GM20431 (cell line): Measurements from ENCODE around the gene ADGRD1.
"Not testable (repeated sequence)": the region's sequence is repeated elsewhere in the genome, so short reads cannot be mapped to it uniquely, and the experiment has no call there.

ENCODE experiments used
- in situ Hi-C: fragments of 300-500 bp; cut with MseI, MboI; formaldehyde crosslinking; loops from one replicate; pipeline ENCODE4 v1.15.0; 2020; ENCODE audit warnings: low sequenced_read_pairs; ENCODE audit not compliant: unreplicated experiment

ADGRD1 gene

DNA sequence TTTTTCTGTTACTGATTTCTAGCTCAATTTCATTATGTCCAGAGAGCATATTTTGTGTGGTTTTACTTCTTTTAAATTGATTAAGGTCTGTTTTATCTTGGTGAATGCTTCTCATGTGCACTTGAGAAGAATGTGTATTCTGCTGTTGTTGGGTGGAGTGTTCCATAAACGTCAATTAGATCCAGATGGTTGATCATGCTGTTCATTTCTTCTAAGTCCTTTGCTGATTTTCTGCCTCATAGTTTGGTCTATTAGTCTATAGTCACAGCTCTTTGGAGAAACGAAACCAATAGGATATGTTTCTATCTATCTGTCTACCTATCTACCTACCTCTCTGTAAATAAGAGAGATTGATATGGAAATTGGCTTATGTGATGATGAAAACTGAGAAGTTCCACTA lies 17.1 kb upstream of the ADGRD1 start:
- in situ Hi-C loops = no loop called here

DNA sequence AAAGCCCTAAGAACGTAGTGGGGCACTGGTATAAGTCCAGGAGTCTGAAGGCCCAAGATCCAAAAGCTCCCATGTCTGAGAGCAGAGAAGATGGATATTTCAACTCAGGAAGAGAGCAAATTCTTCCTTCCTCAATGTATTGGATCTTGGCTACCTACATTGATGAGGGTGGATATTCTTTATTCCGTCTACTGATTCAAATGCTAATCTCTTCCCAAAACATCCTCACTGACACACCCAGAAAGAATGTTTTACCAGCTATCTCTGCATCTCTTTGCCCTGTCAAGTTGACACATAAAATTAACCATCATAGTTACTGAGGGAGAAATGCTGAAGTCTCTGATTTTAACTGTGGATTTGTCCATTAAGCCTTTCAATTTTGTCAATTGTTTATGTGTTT lies 16.6 kb upstream of the ADGRD1 start:
- in situ Hi-C loops = no loop called here

GRCh38 chr12:130937546-130937945 lies 16.2 kb upstream of the ADGRD1 start:
- in situ Hi-C loops = not testable (repeated sequence)

- in situ Hi-C loops = no loop called here
Observed at GRCh38 chr12:130938186-130938585, 15.5 kb upstream of the ADGRD1 start.

DNA sequence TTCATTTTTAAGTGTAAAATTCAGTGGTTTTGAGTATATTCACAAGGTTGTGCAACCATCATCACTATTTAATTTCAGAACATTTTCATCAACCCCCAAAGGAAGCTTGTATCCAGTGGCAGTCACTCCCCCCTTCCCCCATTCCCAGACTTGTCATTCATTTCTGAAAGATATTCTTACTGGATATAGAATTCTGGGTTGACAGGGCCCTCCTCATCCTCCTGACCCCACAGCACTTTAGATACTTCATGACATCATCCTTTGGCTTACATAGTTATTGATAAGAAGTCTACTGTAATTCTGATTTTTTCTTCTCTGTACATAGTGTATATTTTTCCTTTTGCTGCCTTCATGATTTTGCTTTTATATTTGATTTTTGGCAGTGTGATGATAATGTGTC lies 8.8 kb upstream of the ADGRD1 start:
- in situ Hi-C loops = no loop called here

DNA sequence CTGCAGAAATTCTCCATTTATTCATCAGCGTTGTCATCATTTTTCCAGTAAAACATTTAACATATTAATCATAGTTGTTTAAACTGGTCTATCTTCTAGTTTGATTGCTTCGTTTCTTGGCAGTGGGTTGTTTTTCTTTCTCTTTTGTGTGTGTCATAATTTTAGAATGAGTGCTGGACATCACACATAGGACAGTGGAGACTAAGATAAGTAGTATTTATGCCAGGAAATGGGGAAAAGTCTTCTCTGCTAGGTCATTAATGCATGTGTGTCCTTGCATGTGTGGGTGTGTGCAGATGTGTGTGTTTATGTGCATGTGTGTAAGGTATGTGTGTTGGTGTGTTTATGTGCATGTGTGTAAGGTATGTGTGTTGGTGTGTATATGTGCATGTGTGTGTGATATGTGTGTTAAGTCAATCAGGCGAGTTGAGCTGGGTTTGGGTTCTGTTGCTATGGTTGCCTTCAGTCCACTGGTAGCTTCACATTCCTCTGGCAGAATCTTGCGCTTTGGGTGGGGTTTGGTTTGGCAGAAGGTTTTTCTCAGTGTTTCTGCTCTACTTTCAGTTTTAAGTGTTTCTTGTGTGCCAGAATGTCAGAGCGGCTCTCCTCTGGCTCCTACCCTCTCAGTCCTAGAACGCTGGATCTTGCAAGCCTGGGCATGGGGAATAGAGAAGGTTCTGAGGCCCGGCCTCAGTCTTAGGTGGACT lies 7.8 kb upstream of the ADGRD1 start:
- in situ Hi-C loops = no loop called here

DNA sequence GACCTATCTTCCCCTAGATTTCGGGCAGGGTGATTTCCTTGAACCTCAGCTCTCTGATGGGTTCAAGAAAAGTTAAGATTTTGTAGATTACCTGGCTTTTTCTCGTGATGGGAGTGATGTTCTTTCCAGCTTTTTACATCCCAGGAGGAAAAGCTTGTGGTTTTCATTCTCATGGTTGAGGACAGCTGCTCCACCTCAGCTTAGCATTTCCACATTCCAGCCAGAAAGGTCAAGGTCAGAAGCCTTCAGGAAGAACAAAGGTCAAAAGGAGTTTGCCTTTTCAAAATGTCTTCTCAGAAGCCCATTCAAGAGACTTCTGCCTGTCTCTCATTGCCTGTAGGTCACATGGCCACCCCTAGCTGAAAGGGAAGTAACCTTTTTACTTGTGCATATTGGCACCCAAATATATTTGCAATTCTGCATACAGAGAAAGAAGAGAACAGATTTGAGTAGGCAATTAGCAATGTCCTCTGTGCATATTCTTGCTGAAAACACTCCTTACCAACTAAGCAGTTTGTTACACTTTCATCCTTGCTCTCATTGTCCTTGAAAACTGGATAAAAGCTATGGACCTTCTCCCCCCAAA lies 6.6 kb upstream of the ADGRD1 start:
- in situ Hi-C loops = no loop called here

- in situ Hi-C loops = no loop called here
Observed at GRCh38 chr12:130948136-130948535, 5.6 kb upstream of the ADGRD1 start.

GRCh38 chr12:130948751-130949150 lies 5.0 kb upstream of the ADGRD1 start:
- in situ Hi-C loops = no loop called here

- in situ Hi-C loops = no loop called here
Observed at GRCh38 chr12:130949806-130950205, 3.9 kb upstream of the ADGRD1 start.

DNA sequence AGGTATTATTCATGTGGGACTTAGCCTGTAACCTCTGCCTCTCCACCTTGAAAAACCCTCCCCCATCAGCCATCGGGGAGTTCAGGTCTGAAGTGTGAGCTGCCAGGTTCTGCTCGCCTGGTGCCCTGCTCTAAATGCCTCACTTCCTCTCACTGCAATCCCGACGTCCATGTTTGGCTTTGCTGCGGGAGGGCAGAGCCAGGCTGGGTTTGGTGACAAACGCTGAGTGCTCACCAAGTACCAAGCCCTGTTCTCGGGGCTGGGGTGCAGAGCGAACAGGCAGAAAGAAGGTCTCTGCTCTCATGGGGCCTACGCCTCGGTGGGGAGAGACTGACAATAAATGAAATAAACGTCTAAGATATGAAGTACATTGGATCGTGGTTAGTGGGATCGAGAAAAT lies 2.1 kb upstream of the ADGRD1 start:
- in situ Hi-C loops = no loop called here

GRCh38 chr12:130952171-130952954 lies 1.3 kb upstream of the ADGRD1 start:
- in situ Hi-C loops = no loop called here

DNA sequence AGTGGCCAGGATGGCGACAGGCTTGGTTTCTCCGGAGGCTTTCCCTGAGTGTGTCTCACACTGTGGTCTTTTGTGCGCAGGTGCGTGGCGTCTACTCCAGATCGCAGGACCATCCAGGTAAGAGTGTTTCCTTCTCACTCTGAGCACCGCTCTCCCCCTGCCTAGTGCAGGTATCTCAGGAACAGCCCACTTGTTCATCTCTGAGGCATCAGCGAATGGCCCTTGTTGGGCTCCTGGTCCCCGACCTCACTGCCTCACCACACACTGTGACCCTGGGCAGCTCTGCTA lies 781 bp downstream of the ADGRD1 start:
- in situ Hi-C loops = no loop called here

DNA sequence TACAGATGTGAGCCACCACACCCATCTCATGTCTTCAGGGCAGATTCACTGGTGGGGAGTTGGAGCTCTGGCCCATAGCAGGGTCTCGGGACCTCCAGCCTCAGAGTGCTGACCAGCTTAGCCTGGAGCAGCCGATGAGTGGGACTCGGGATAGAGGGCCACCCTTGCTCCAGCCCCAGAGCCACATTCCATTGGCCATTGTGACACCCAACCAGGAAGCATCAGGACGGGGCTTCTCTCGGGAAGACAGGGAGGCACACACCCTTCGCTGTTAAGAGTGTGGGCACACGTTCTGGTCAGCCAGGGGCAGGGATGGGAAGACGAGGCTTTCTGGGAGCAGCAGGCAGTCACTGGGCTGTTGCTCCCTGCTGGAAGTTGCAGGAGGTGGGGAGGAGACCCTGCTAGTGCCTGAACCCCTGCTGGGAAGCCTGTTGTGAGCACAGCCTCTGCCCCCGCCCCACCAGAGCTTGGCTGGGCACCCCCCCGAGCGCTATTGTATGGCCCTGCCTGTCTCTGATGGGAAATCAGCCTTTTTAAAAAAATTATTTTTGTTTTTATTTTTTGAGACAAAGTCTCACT lies 1.6 kb downstream of the ADGRD1 start:
- in situ Hi-C loops = no loop called here

DNA sequence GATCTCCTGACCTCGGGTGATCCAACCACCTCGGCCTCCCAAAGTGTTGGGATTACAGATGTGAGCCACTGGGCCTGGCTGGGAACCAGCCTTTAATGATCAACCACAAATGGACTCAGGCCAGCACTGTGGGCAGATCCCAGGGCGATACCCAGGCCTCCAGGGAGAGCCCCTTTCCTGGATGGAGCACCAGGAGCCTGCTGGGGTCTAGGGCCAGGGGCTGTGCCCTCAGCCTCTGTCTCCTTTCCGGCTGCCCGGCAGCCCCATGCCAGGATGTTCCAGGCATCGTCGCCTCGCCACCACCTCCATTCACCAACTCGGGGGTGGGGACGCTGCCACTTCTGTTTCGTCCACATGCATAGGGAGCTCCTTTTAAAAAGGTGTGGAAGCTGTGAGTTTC lies 2.3 kb downstream of the ADGRD1 start:
- in situ Hi-C loops = no loop called here

DNA sequence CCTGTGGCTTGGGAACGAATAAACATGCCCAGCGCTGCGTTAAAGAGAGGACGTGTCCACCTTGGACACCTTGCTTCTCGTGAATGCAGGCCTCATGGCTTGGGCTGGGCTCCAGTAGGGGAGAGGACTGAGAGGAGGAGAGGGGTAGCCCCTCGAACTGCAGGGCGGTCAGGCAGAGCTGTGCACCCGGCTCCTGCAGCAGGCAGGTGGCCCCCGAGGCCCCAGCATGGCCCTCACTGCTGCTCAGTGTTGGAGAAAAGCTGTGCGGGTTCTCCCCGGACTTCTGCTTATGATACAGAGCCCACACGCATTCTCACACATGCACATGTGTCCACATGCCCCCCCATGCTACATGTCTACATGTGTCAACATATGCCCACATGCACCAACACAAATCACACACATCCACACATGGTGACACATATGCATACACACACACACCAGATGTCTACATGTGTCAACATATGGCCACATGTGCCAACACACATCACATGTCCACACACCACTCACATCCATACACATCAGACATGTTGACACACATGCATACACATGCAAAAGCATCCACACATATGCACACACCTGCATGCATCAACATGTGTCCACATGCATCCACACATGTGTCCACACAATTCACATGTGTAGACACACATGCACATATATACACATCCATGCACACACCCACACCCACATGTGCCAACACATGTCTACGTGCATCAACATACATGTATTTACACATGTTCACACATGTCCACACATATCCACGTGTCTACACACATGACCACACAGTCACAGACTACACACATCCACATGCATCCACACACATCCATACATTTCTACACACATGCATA lies 3.0 kb downstream of the ADGRD1 start:
- in situ Hi-C loops = no loop called here

DNA sequence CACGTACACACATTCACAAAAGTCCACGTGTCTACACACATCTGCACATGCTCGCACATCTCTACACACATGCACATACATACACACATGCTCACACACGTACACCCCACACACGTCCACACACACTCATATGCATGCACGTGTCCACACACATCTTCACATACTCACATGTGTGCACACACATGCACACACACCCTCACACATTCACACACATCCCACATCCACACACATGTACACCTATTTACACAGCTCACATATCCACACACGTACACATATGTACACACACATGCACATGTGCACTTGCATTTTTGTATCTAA lies 3.6 kb downstream of the ADGRD1 start:
- in situ Hi-C loops = no loop called here

- in situ Hi-C loops = no loop called here
Observed at GRCh38 chr12:130958557-130959140, 4.9 kb downstream of the ADGRD1 start.

GRCh38 chr12:130959632-130960031 lies 5.9 kb downstream of the ADGRD1 start:
- in situ Hi-C loops = no loop called here

DNA sequence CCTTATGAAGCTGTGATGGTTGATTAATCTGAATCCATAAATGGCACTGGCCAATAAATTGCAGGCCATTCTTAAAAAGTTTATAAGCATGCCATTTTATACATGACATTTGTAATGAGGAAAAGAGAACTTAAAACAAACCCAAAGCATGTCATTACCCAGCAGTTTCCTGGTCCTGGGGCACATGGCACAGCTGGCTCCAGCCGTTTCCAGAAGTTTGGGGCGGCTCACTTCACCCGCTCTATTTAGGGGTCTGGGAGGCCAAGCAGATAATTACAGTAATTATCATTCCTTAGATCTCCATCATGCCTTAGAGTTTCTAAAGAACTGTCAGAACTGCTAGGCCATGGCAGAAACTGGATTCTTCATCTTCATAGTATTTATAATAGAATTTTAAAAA lies 6.4 kb downstream of the ADGRD1 start:
- in situ Hi-C loops = no loop called here
